Mammary epithelial cell (primary cell): ENCODE data around the gene TBX15.

ENCODE experiments used
- EZH2 ChIP-seq: IDR thresholded peaks from 2 replicates; pipeline ENCODE4 v1.6.1; 2012; ENCODE audit warnings: low read length, inconsistent platforms, borderline replicate concordance
- TF ChIP-seq, protein P1 (sequence below), 2 donors: IDR thresholded peaks in 1 of 2; conservative IDR thresholded peaks in 1 of 2; 2 replicates each; pipeline ENCODE4 v1.5.1; 2011 to 2012; ENCODE audit warnings: inconsistent platforms in 2 of 2, low read length in 2 of 2, mild to moderate bottlenecking in 2 of 2, control low read depth in 1 of 2, low read depth in 1 of 2; ENCODE audit not compliant: insufficient read depth in 1 of 2; ENCODE audit errors: extremely low read depth in 1 of 2

DNA sequence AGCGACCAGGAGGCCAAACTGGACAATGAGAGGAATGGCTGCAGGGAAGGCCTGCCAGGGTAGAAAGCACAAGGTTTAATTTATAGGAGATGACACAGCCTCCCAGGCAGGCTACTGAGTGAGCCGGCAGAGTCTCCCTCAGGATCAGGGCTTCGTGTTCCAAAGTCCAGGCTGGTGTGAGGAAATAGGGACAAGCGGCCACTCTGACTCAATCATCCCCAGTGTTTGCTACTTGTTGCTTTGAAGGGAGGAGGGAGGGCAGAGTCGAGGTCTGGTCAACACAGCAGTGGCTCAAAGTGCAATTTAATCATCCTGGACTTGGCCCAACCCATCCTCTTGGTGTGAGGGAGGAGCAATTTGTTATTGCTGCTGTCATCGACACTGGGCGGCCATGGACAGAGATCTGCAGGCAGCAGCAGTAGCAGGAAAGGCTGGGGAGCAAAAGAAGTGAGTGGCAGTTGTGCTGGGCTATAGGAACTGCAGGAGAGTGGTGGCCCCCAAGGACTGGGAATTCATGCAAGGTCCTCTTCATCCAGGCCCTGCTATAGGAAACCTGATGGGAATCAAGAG, 27.5 kb downstream of the TBX15 start:
- TF ChIP-seq, protein P1, sequence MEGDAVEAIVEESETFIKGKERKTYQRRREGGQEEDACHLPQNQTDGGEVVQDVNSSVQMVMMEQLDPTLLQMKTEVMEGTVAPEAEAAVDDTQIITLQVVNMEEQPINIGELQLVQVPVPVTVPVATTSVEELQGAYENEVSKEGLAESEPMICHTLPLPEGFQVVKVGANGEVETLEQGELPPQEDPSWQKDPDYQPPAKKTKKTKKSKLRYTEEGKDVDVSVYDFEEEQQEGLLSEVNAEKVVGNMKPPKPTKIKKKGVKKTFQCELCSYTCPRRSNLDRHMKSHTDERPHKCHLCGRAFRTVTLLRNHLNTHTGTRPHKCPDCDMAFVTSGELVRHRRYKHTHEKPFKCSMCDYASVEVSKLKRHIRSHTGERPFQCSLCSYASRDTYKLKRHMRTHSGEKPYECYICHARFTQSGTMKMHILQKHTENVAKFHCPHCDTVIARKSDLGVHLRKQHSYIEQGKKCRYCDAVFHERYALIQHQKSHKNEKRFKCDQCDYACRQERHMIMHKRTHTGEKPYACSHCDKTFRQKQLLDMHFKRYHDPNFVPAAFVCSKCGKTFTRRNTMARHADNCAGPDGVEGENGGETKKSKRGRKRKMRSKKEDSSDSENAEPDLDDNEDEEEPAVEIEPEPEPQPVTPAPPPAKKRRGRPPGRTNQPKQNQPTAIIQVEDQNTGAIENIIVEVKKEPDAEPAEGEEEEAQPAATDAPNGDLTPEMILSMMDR (conservative IDR thresholded peaks at IDR 0.05 in 1 of 2, IDR thresholded peaks at IDR 0.05 in 1 of 2; ENCODE audit: extremely low read depth in 1 of 2, insufficient read depth in 1 of 2, low read depth in 1 of 2, low read length in 2 of 2): no peak
- TF ChIP-seq EZH2: no peak
